Measurements from ENCODE around the gene VSIG8. TPM values are rescaled to one million over a fixed set of nuclear protein-coding genes. Genes with fewer than 3 reads are reported as not detected.
A peak's percentile ranks its signal among the peaks of the same experiment; 100 is the strongest.

Gene VSIG8
- total RNA-seq, 2 experiments from 2014 or later = 0.11 TPM; not detected in 1

- ChIA-PET POLR2A (no interaction called here), CTCF (interaction anchor here (0.7 kb wide), 1 partner anchor 189 kb away, joined by 3 read pairs; no protein-coding TSS in a partner anchor)
- DNase-seq (no peak), ATAC-seq (no peak)
- Mint-ChIP-seq H3K27ac (no peak overlapping the region), H3K27me3 (no peaks in the 10 kb centered on the region), H3K36me3 (ENCODE audit: low read depth) (no peaks in the 10 kb centered on the region), H3K4me1 (no peaks in the 10 kb centered on the region), H3K9me3 (ENCODE audit: low read depth) (no peaks in the 10 kb centered on the region), H3K4me3 (no peak overlapping the region)
- intact Hi-C loops (cut with DNase I, micrococcal nuclease) = no loop called here
Observed at GRCh38 chr1:159897962-159898361, 35.5 kb upstream of the VSIG8 start.

- no peaks in the 10 kb centered on the region for H3K4me1 Mint-ChIP-seq
- no peaks in the 10 kb centered on the region for H3K27me3 Mint-ChIP-seq
- intact Hi-C loops (cut with DNase I, micrococcal nuclease) = no loop called here
- H3K9me3 Mint-ChIP-seq (ENCODE audit: low read depth) = no peaks in the 10 kb centered on the region
- H3K4me3 Mint-ChIP-seq = no peak overlapping the region
- no peak for ATAC-seq
- H3K36me3 Mint-ChIP-seq (ENCODE audit: low read depth) = no peaks in the 10 kb centered on the region
- no peak overlapping the region for H3K27ac Mint-ChIP-seq
- ChIA-PET POLR2A (no interaction called here), CTCF (interaction anchor here (0.7 to 9.0 kb wide), 3 partner anchors 66 to 111 kb away, joined by 3 to 150 read pairs (median 3); no protein-coding TSS in a partner anchor)
- DNase-seq = no peak
Observed at GRCh38 chr1:159896546-159896930, 34.1 kb upstream of the VSIG8 start.

GRCh38 chr1:159895836-159896545 is 33.5 kb upstream of the VSIG8 start:
- no peak for ATAC-seq
- intact Hi-C loops (cut with DNase I, micrococcal nuclease) = no loop called here
- DNase-seq = no peak
- ChIA-PET CTCF (interaction anchor here (0.7 to 9.0 kb wide), 4 partner anchors 65 to 127 kb away, joined by 3 to 150 read pairs (median 3); no protein-coding TSS in a partner anchor), POLR2A (no interaction called here)
- Mint-ChIP-seq H3K4me3 (no peak overlapping the region), H3K27ac (no peak overlapping the region), H3K27me3 (no peaks in the 10 kb centered on the region), H3K9me3 (ENCODE audit: low read depth) (no peaks in the 10 kb centered on the region), H3K36me3 (ENCODE audit: low read depth) (no peaks in the 10 kb centered on the region), H3K4me1 (peaks cover 2% of the 10 kb centered on the region)

DNA sequence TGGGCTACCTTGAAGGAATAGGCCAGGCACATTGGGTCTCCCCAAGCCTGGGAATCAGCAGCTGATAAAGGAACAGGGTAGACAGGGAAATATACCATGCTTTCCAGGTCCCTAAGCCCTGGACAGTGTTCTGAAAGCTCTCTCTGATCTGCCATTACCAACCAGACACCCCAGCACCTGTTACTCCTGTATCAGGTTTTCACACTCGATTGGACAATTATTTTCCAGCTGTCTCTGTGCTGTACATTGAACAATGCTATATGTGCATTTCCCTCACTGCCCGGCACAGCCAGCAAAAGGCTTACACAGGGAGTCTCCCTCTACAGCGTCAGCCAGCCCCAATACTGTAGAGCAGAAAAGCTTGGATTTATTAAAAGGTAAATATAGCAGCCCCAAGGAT is 32.8 kb upstream of the VSIG8 start:
- intact Hi-C loops (cut with DNase I, micrococcal nuclease) = no loop called here
- H3K27ac Mint-ChIP-seq = no peak overlapping the region
- ATAC-seq = no peak
- ChIA-PET POLR2A (no interaction called here), CTCF (interaction anchor here (0.6 to 9.0 kb wide), 6 partner anchors 11 to 183 kb away, joined by 3 to 150 read pairs (median 3); no protein-coding TSS in a partner anchor)
- no peak overlapping the region for H3K4me3 Mint-ChIP-seq
- H3K27me3 Mint-ChIP-seq = no peaks in the 10 kb centered on the region
- H3K36me3 Mint-ChIP-seq (ENCODE audit: low read depth) = no peaks in the 10 kb centered on the region
- DNase-seq = no peak
- peaks cover 2% of the 10 kb centered on the region for H3K4me1 Mint-ChIP-seq
- H3K9me3 Mint-ChIP-seq (ENCODE audit: low read depth) = no peaks in the 10 kb centered on the region

DNA sequence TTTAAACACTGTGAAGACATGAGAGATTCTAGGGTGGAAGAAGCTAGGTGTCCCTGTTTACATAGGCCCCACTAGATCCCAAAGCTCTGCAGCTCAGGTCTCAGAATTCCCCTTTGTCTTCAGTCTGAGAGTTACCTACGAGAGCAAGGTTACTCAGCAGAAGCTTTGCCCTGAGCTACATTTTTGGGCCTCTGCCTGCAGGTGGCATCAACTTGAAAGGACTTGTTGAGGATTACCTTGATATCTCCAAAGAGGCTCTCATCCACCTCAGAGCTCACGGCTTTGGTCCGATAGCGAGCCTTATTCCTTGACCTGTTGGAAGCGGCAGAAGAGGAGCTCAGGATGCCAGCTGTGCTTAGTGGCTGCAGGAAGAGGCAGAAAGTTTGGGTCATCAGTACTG is 30.5 kb upstream of the VSIG8 start:
- H3K27me3 Mint-ChIP-seq = no peaks in the 10 kb centered on the region
- DNase-seq (peak; percentile 22), ATAC-seq (no peak)
- no peaks in the 10 kb centered on the region for H3K36me3 Mint-ChIP-seq (ENCODE audit: low read depth)
- H3K4me3 Mint-ChIP-seq = no peak overlapping the region
- H3K27ac Mint-ChIP-seq = no peak overlapping the region
- H3K4me1 Mint-ChIP-seq = peaks cover 4% of the 10 kb centered on the region
- CTCF ChIA-PET = interaction anchor here (0.7 to 9.0 kb wide), 19 partner anchors 10 to 124 kb away, joined by 3 to 150 read pairs (median 5); partner anchors contain the start of genes FCRL6 and TAGLN2
- H3K9me3 Mint-ChIP-seq (ENCODE audit: low read depth) = no peaks in the 10 kb centered on the region
- POLR2A ChIA-PET = interaction anchor here (0.6 kb wide), 1 partner anchor 40 kb away, joined by 4 read pairs; no protein-coding TSS in a partner anchor
- intact Hi-C loops (cut with DNase I, micrococcal nuclease) = loop anchor here (5.0 kb wide), 2 partner anchors 56 to 111 kb away; partner anchors contain the start of gene DUSP23 (in 1 of the 2)

DNA sequence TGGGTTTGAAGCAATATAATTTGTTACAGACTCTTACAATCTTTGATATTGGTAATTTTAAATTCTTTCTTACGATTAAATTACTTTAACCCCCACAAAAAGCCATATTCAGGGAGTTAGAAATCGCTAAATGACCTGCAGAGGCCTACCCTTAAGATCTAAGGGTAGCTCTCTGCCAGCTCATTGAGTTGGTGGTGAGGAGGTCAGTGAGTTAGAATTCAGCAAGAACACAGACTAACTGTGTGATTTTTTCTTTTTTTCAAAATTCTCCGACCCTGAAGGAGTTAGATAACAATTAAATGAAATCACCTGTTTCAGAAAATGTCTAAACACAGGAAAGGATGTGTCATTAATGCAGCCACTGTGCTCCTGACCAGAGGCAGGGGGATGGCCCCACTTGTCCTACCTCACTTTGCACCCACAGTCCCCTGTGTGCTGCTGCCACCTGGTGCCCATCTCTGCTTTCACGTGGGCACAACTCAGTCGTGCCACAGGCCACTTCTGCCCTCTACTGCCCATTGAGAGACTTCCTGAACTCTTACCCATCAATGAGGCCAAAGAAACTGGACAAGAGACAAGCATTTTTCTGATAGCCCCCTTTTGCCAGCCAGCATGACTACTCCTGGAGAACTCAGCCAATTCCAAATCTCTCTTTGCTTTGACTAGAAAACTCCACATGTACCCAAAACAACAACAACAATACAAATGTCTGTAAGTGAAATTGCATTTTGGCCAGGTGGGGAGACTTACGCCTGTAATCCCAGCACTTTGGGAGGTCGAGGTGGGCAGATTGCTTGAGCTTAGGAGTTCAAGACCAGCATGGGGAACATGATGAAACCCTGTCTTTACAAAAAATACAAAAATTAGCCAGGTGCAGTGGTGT is 29.1 kb upstream of the VSIG8 start:
- Mint-ChIP-seq H3K36me3 (ENCODE audit: low read depth) (no peaks in the 10 kb centered on the region), H3K27ac (no peak overlapping the region), H3K4me1 (peaks cover 4% of the 10 kb centered on the region), H3K4me3 (no peak overlapping the region), H3K27me3 (no peaks in the 10 kb centered on the region), H3K9me3 (ENCODE audit: low read depth) (no peaks in the 10 kb centered on the region)
- POLR2A ChIA-PET = no interaction called here
- peak; percentile 98 for ATAC-seq
- CTCF ChIA-PET = interaction anchor here (0.6 to 9.0 kb wide), 36 partner anchors 9 to 143 kb away, joined by 3 to 150 read pairs (median 5); partner anchors contain the start of genes DUSP23, FCRL6 and SLAMF8
- peak; percentile 88 for DNase-seq
- intact Hi-C loops (cut with DNase I, micrococcal nuclease) = loop anchor here (1.0 to 5.0 kb wide), 9 partner anchors 37 to 759 kb away; partner anchors contain the start of gene DUSP23 (in 2 of the 2)

- DNase-seq (no peak), ATAC-seq (no peak)
- intact Hi-C loops (cut with DNase I, micrococcal nuclease) = loop anchor here (2.0 to 5.0 kb wide), 4 partner anchors 53 to 758 kb away; partner anchors contain the start of gene DUSP23 (in 1 of the 2)
- H3K27ac Mint-ChIP-seq = no peak overlapping the region
- no peaks in the 10 kb centered on the region for H3K27me3 Mint-ChIP-seq
- H3K4me1 Mint-ChIP-seq = peaks cover 4% of the 10 kb centered on the region
- CTCF ChIA-PET = interaction anchor here (0.6 to 9.0 kb wide), 21 partner anchors 10 to 204 kb away, joined by 3 to 150 read pairs (median 5); partner anchors contain the start of genes DUSP23, FCRL6 and SLAMF8
- H3K36me3 Mint-ChIP-seq (ENCODE audit: low read depth) = no peaks in the 10 kb centered on the region
- no peaks in the 10 kb centered on the region for H3K9me3 Mint-ChIP-seq (ENCODE audit: low read depth)
- POLR2A ChIA-PET = no interaction called here
- no peak overlapping the region for H3K4me3 Mint-ChIP-seq
Observed at GRCh38 chr1:159890390-159890789, 27.9 kb upstream of the VSIG8 start.

DNA sequence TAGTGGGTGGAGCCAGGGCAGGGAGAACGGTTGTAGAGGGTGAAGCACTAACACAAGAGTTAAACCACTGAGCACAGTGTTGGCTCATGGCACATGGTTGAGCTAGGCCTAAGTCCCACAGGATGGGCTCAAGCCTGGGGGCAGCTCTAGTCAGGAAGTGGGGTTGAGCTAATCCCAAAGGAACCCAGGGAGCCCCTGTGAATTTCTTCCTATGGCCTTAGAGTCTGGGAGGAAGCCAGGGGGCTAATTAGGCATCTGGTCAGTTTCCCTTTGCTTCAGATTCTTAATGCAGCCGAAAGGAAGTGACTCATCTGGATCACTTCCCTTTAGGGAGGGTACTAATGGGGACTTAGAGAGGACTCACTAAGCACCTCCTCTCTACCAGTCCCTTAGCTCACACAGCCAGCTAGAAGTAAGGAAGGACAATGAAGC is 27.4 kb upstream of the VSIG8 start:
- intact Hi-C loops (cut with DNase I, micrococcal nuclease) = loop anchor here (2.0 to 5.0 kb wide), 4 partner anchors 53 to 757 kb away; partner anchors contain the start of gene DUSP23 (in 1 of the 2)
- POLR2A ChIA-PET = no interaction called here
- CTCF ChIA-PET = interaction anchor here (0.7 to 9.0 kb wide), 18 partner anchors 11 to 676 kb away, joined by 3 to 150 read pairs (median 5); partner anchors contain the start of genes DUSP23, FCRL6 and SLAMF8
- Mint-ChIP-seq H3K4me1 (peaks cover 4% of the 10 kb centered on the region), H3K27me3 (no peaks in the 10 kb centered on the region), H3K27ac (no peak overlapping the region), H3K9me3 (ENCODE audit: low read depth) (no peaks in the 10 kb centered on the region), H3K4me3 (no peak overlapping the region), H3K36me3 (ENCODE audit: low read depth) (no peaks in the 10 kb centered on the region)
- ATAC-seq (peak; percentile 61), DNase-seq (no peak)

GRCh38 chr1:159889202-159889601 is 26.7 kb upstream of the VSIG8 start:
- ChIA-PET CTCF (interaction anchor here (0.6 to 9.0 kb wide), 13 partner anchors 12 to 1162 kb away, joined by 3 to 150 read pairs (median 6); partner anchors contain the start of genes DUSP23 and FCRL6), POLR2A (no interaction called here)
- H3K4me1 Mint-ChIP-seq = peaks cover 4% of the 10 kb centered on the region
- no peak overlapping the region for H3K27ac Mint-ChIP-seq
- no peak overlapping the region for H3K4me3 Mint-ChIP-seq
- H3K36me3 Mint-ChIP-seq (ENCODE audit: low read depth) = no peaks in the 10 kb centered on the region
- DNase-seq (no peak), ATAC-seq (no peak)
- no peaks in the 10 kb centered on the region for H3K9me3 Mint-ChIP-seq (ENCODE audit: low read depth)
- no peaks in the 10 kb centered on the region for H3K27me3 Mint-ChIP-seq
- intact Hi-C loops (cut with DNase I, micrococcal nuclease) = no loop called here

GRCh38 chr1:159884296-159884695 is 21.8 kb upstream of the VSIG8 start:
- no peak for DNase-seq
- intact Hi-C loops (cut with DNase I, micrococcal nuclease) = no loop called here
- ChIA-PET CTCF (interaction anchor here (0.8 to 4.1 kb wide), 3 partner anchors 11 to 86 kb away, joined by 3 to 16 read pairs (median 3); no protein-coding TSS in a partner anchor), POLR2A (no interaction called here)
- Mint-ChIP-seq H3K4me1 (no peaks in the 10 kb centered on the region), H3K27ac (no peak overlapping the region), H3K9me3 (ENCODE audit: low read depth) (no peaks in the 10 kb centered on the region), H3K27me3 (no peaks in the 10 kb centered on the region), H3K36me3 (ENCODE audit: low read depth) (no peaks in the 10 kb centered on the region), H3K4me3 (no peak overlapping the region)
- no peak for ATAC-seq

- DNase-seq = no peak
- CTCF ChIA-PET = interaction anchor here (1.0 to 4.1 kb wide), 2 partner anchors 52 to 85 kb away, joined by 3 to 16 read pairs; no protein-coding TSS in a partner anchor
- POLR2A ChIA-PET = no interaction called here
- Mint-ChIP-seq H3K4me3 (no peak overlapping the region), H3K36me3 (ENCODE audit: low read depth) (no peaks in the 10 kb centered on the region), H3K4me1 (no peaks in the 10 kb centered on the region), H3K27ac (no peak overlapping the region), H3K9me3 (ENCODE audit: low read depth) (no peaks in the 10 kb centered on the region), H3K27me3 (no peaks in the 10 kb centered on the region)
- no peak for ATAC-seq
- intact Hi-C loops (cut with DNase I, micrococcal nuclease) = no loop called here
Observed at GRCh38 chr1:159883134-159883533, 20.7 kb upstream of the VSIG8 start.
